PC-3 (cell line): Measurements from ENCODE around the gene PSG4. TPM values are rescaled to one million over a fixed set of nuclear protein-coding genes. Genes with fewer than 3 reads are reported as not detected.
A peak's percentile ranks its signal among the peaks of the same experiment; 100 is the strongest.
"Not testable (repeated sequence)": the region's sequence is repeated elsewhere in the genome, so short reads cannot be mapped to it uniquely, and the experiment has no call there.

ENCODE experiments used
- ATAC-seq: fragments of 200-7000 bp; cut with Tn5 transposase; 2 replicates; pipeline ENCODE4 v1.9.1; 2020; ENCODE audit warnings: mild to moderate bottlenecking, moderate library complexity
- BruUV-seq: library from RNA; stranded (reverse); fragments of 400-500 nt; replicated peaks from 2 replicates; lab custom pipeline; 2021; lab: Mats Ljungman, UMichigan
- CTCF ChIA-PET: fragments of 300-600 bp; sonication (Branson Sonifier 250); formaldehyde crosslinking; loops from one replicate; lab custom pipeline; 2022; ENCODE audit warnings: antibody characterized with exemption; lab: Charles Lee
- POLR2A ChIA-PET: fragments of 300-600 bp; sonication (Branson Sonifier 250); formaldehyde crosslinking; loops from one replicate; lab custom pipeline; 2022; ENCODE audit warnings: antibody characterized with exemption; ENCODE audit not compliant: unreplicated experiment; lab: Charles Lee
- DNase-seq: peaks from one replicate; pipeline ENCODE4 v3.0.0-alpha.2; 2015
- H2AFZ ChIP-seq: fragments of 300-600 bp; sonication (generic); 2 replicates; pipeline ENCODE4 v1.6.0; 2016; ENCODE audit warnings: antibody characterized with exemption, low read length
- H3F3A ChIP-seq: fragments of 300-600 bp; sonication (generic); one replicate; pipeline ENCODE4 v1.6.0; 2017; ENCODE audit warnings: antibody characterized with exemption, low read length, control low read depth, mild to moderate bottlenecking; ENCODE audit not compliant: unreplicated experiment
- H3K27ac ChIP-seq: fragments of 300-600 bp; sonication (generic); 2 replicates; pipeline ENCODE4 v1.5.1; 2016; ENCODE audit warnings: mild to moderate bottlenecking, low read length
- H3K27me3 ChIP-seq: fragments of 300-600 bp; sonication (generic); 2 replicates; pipeline ENCODE4 v1.6.1; 2016; ENCODE audit warnings: low read length, mixed read lengths
- H3K36me3 ChIP-seq: fragments of 300-600 bp; sonication (generic); 2 replicates; pipeline ENCODE4 v1.6.1; 2016; ENCODE audit warnings: low read depth, mixed run types, low read length, mixed read lengths
- H3K4me1 ChIP-seq: fragments of 300-600 bp; sonication (generic); 2 replicates; pipeline ENCODE4 v1.5.1; 2016; ENCODE audit warnings: low read length; ENCODE audit not compliant: insufficient read depth
- H3K4me2 ChIP-seq: fragments of 300-600 bp; sonication (generic); 2 replicates; pipeline ENCODE4 v1.6.0; 2016; ENCODE audit warnings: low read length
- H3K4me3 ChIP-seq: fragments of 300-600 bp; sonication (generic); 2 replicates; pipeline ENCODE4 v1.5.1; 2016; ENCODE audit warnings: mild to moderate bottlenecking, low read length, mixed read lengths
- H3K79me2 ChIP-seq: fragments of 300-600 bp; sonication (generic); 2 replicates; pipeline ENCODE4 v1.6.1; 2017; ENCODE audit warnings: low read length, mixed read lengths
- H3K9ac ChIP-seq: fragments of 300-600 bp; sonication (generic); 2 replicates; pipeline ENCODE4 v1.6.0; 2016; ENCODE audit warnings: mild to moderate bottlenecking, low read length
- H3K9me2 ChIP-seq: fragments of 300-600 bp; sonication (generic); replicated peaks from 2 replicates; pipeline ENCODE4 v1.6.1; 2016; ENCODE audit warnings: mixed run types, low read length, mixed read lengths
- H3K9me3 ChIP-seq: fragments of 300-600 bp; sonication (generic); 2 replicates; pipeline ENCODE4 v1.6.1; 2016; ENCODE audit warnings: low read length, mixed read lengths
- H4K20me1 ChIP-seq: fragments of 300-600 bp; sonication (generic); 2 replicates; pipeline ENCODE4 v1.6.1; 2016; ENCODE audit warnings: low read length, mixed read lengths
- CTCF ChIP-seq: fragments of 300-600 bp; sonication (generic); conservative IDR thresholded peaks from 2 replicates; pipeline ENCODE4 v1.5.1; 2017; ENCODE audit warnings: antibody characterized with exemption, low read depth, mild to moderate bottlenecking, low read length
- EZH2 ChIP-seq: fragments of 300-600 bp; sonication (generic); IDR thresholded peaks from one replicate; pipeline ENCODE4 v1.6.1; 2017; ENCODE audit warnings: antibody characterized with exemption, mild to moderate bottlenecking, low read length; ENCODE audit not compliant: unreplicated experiment
- EZH2phosphoT487 ChIP-seq: fragments of 300-600 bp; sonication (generic); IDR thresholded peaks from 2 replicates; pipeline ENCODE4 v1.6.1; 2018; ENCODE audit warnings: mild to moderate bottlenecking, antibody characterized with exemption, low read length, borderline replicate concordance
- intact Hi-C: fragments of 100-400 bp; cut with micrococcal nuclease; formaldehyde crosslinking; loops from 2 replicates; pipeline ENCODE4 v1.9.0; 2023
- total RNA-seq: library from RNA; depleted of rRNA; stranded (reverse); fragments of >200 nt; gene quantifications from 2 replicates; pipeline ENCODE4 v1.2.3, GENCODE V29; 2014; rRNA removed

PSG4 gene
- total RNA-seq, 1 experiment from 2014 or later = not detected

- TF ChIP-seq EZH2 (no peak), EZH2phosphoT487 (no peak), CTCF (no peak)
- no peak for ATAC-seq
- Histone ChIP-seq H4K20me1 (no peaks in the 10 kb centered on the region), H3K79me2 (no peaks in the 10 kb centered on the region), H3K9ac (no peak overlapping the region), H3K4me2 (no peak overlapping the region), H3K36me3 (no peaks in the 10 kb centered on the region), H3F3A (no peaks in the 10 kb centered on the region), H3K9me3 (no peaks in the 10 kb centered on the region), H2AFZ (no peak overlapping the region), H3K4me3 (no peak overlapping the region), H3K4me1 (no peaks in the 10 kb centered on the region), H3K9me2 (no peaks in the 10 kb centered on the region), H3K27ac (no peak overlapping the region), H3K27me3 (no peaks in the 10 kb centered on the region)
- intact Hi-C loops = no loop called here
- no TSS peak for BruUV-seq
- DNase-seq = peak; percentile 13
- POLR2A ChIA-PET = no interaction called here
- CTCF ChIA-PET = no interaction called here
Observed at GRCh38 chr19:43152214-43152613, 53.2 kb downstream of the PSG4 start.

GRCh38 chr19:43149788-43150187 lies 55.6 kb downstream of the PSG4 start:
- H3K9ac ChIP-seq, intact Hi-C loops, H2AFZ ChIP-seq, H3K9me2 ChIP-seq, H3F3A ChIP-seq, H3K27me3 ChIP-seq, H3K4me1 ChIP-seq, POLR2A ChIA-PET, H4K20me1 ChIP-seq, H3K36me3 ChIP-seq, BruUV-seq, H3K9me3 ChIP-seq, H3K4me2 ChIP-seq, H3K79me2 ChIP-seq, H3K4me3 ChIP-seq: not testable (repeated sequence)
- peak; percentile 69 for ATAC-seq
- peak; percentile 82 for DNase-seq
- CTCF ChIA-PET = interaction anchor here (0.6 kb wide), 1 partner anchor 46 kb away, joined by 3 read pairs; no protein-coding TSS in a partner anchor
- peak overlapping the region; percentile 41; the same call in 1 of the 2 replicates for H3K27ac ChIP-seq

- H3K4me3 ChIP-seq = no peak overlapping the region
- no peaks in the 10 kb centered on the region for H3K79me2 ChIP-seq
- intact Hi-C loops = no loop called here
- H3K9ac ChIP-seq = no peak overlapping the region
- no peaks in the 10 kb centered on the region for H3K4me1 ChIP-seq
- no peaks in the 10 kb centered on the region for H3K9me3 ChIP-seq
- BruUV-seq = no TSS peak
- ChIA-PET POLR2A (no interaction called here), CTCF (no interaction called here)
- no peak overlapping the region for H2AFZ ChIP-seq
- H3K4me2 ChIP-seq = no peak overlapping the region
- ATAC-seq = no peak
- H3K27ac ChIP-seq = no peak overlapping the region
- no peaks in the 10 kb centered on the region for H3F3A ChIP-seq
- no peaks in the 10 kb centered on the region for H3K27me3 ChIP-seq
- H4K20me1 ChIP-seq = no peaks in the 10 kb centered on the region
- H3K36me3 ChIP-seq = no peaks in the 10 kb centered on the region
- H3K9me2 ChIP-seq = no peaks in the 10 kb centered on the region
- DNase-seq = peak; percentile 18
- TF ChIP-seq EZH2phosphoT487 (no peak), EZH2 (no peak), CTCF (no peak)
Observed at GRCh38 chr19:43148233-43148632, 57.2 kb downstream of the PSG4 start.

Other genes starting within 250 kb of the PSG4 start
- gene PSG11, start 179.2 kb downstream of the PSG4 start, total RNA-seq = not detected in 2 replicates
- not detected in 2 replicates for gene PSG2, start 122.9 kb downstream of the PSG4 start, total RNA-seq
- gene PSG5, start 19.1 kb downstream of the PSG4 start, total RNA-seq = not detected in 2 replicates
- gene PSG9, start 63.9 kb upstream of the PSG4 start, total RNA-seq = not detected in 2 replicates
- gene CD177, start 148.0 kb upstream of the PSG4 start, total RNA-seq = 0.23 and 0.55 TPM in 2 replicates
- gene TEX101, start 209.3 kb upstream of the PSG4 start, total RNA-seq = not detected in 2 replicates